H1 (cell line): ENCODE results near the gene P2RY8. TPM values are rescaled to one million over a fixed set of nuclear protein-coding genes. Genes with fewer than 3 reads are reported as not detected.

ENCODE experiments used
- CTCF ChIA-PET: fragments of 300-600 bp; sonication (Branson Sonifier 250); formaldehyde crosslinking; loops from one replicate; lab custom pipeline; 2021; ENCODE audit not compliant: partially characterized antibody; lab: Charles Lee
- POLR2A ChIA-PET: fragments of 300-600 bp; sonication (Branson Sonifier 250); formaldehyde crosslinking; loops from one replicate; lab custom pipeline; 2021; ENCODE audit warnings: inconsistent platforms; ENCODE audit not compliant: partially characterized antibody; lab: Charles Lee
- DNase-seq, 2 experiments: peaks; one replicate each; pipeline versions ENCODE4 v3.0.0 to v3.0.0-alpha.2; 2010 to 2022; ENCODE audit warnings: low spot score in 2 of 2, low read depth in 1 of 2, mixed read lengths in 1 of 2
- FAIRE-seq: peaks from 2 replicates; lab custom pipeline; 2011; peaks lifted over from hg19 to GRCh38; lab: Jason Lieb, UNC
- H2AFZ ChIP-seq: 2 replicates; pipeline ENCODE4 v1.8.1; 2012; ENCODE audit warnings: low read length, inconsistent platforms
- H2AK5ac ChIP-seq: 2 replicates; pipeline ENCODE4 v1.6.1; 2013; ENCODE audit warnings: low read depth, low read length
- H2BK120ac ChIP-seq: replicated peaks from 2 replicates; pipeline ENCODE3; 2013; ENCODE audit warnings: low read depth, low read length, inconsistent platforms
- H2BK12ac ChIP-seq: 2 replicates; pipeline ENCODE4 v1.6.1; 2013; ENCODE audit warnings: low read depth, low read length
- H2BK15ac ChIP-seq: 2 replicates; pipeline ENCODE4 v1.6.1; 2013; ENCODE audit warnings: low read length
- H2BK20ac ChIP-seq: 2 replicates; pipeline ENCODE4 v1.6.1; 2013; ENCODE audit warnings: low read length
- H2BK5ac ChIP-seq: 2 replicates; pipeline ENCODE4 v1.6.1; 2013; ENCODE audit warnings: low read depth, low read length
- H3K14ac ChIP-seq: 2 replicates; pipeline ENCODE4 v1.6.1; 2013; ENCODE audit warnings: inconsistent platforms; ENCODE audit not compliant: insufficient read length
- H3K18ac ChIP-seq: 2 replicates; pipeline ENCODE4 v1.6.1; 2013; ENCODE audit warnings: low read length; ENCODE audit errors: extremely low read depth
- H3K23ac ChIP-seq: 2 replicates; pipeline ENCODE4 v1.6.1; 2013; ENCODE audit warnings: inconsistent platforms; ENCODE audit not compliant: insufficient read length
- H3K23me2 ChIP-seq: 2 replicates; pipeline ENCODE4 v1.6.1; 2013; ENCODE audit warnings: low read depth, low read length
- H3K27ac ChIP-seq: 2 replicates; pipeline ENCODE4 v1.6.1; 2011; ENCODE audit warnings: low read depth, low read length, inconsistent platforms
- H3K27me3 ChIP-seq, 4 experiments: replicated peaks in 1 of 4; 1 replicate in 1 of 4; 2 replicates in 3 of 4; pipeline versions ENCODE4 v1.6.1 to v1.8.1; 2011 to 2013; ENCODE audit warnings: low read length in 3 of 4, mild to moderate bottlenecking in 3 of 4, inconsistent platforms in 2 of 4, mixed read lengths in 2 of 4, moderate library complexity in 1 of 4; ENCODE audit not compliant: control insufficient read depth in 3 of 4, insufficient read depth in 3 of 4; ENCODE audit errors: extremely low read depth in 1 of 4
- H3K36me3 ChIP-seq, 4 experiments: 2 replicates each; pipeline versions ENCODE4 v1.6.1 to v1.8.1; 2011 to 2013; ENCODE audit warnings: mild to moderate bottlenecking in 4 of 4, low read length in 3 of 4, moderate library complexity in 2 of 4, control low read depth in 1 of 4, inconsistent platforms in 1 of 4; ENCODE audit not compliant: insufficient read depth in 4 of 4, control insufficient read depth in 2 of 4
- H3K4ac ChIP-seq: replicated peaks from 2 replicates; pipeline ENCODE3; 2013; ENCODE audit warnings: low read length, low read depth, mixed read lengths, inconsistent platforms; ENCODE audit not compliant: insufficient read length
- H3K4me1 ChIP-seq, 4 experiments: replicated peaks in 1 of 4; 1 replicate in 1 of 4; 2 replicates in 3 of 4; pipeline versions ENCODE4 v1.6.1 to v1.8.1; 2011 to 2013; ENCODE audit warnings: low read length in 3 of 4, inconsistent platforms in 2 of 4, mixed read lengths in 1 of 4; ENCODE audit not compliant: insufficient read depth in 4 of 4, control insufficient read depth in 3 of 4
- H3K4me2 ChIP-seq, 2 experiments: 2 replicates each; pipeline versions ENCODE4 v1.6.1 to v1.8.1; 2011 to 2013; ENCODE audit warnings: low read depth in 2 of 2, low read length in 2 of 2, control low read depth in 1 of 2, inconsistent platforms in 1 of 2, mild to moderate bottlenecking in 1 of 2; ENCODE audit not compliant: insufficient read depth in 1 of 2
- H3K4me3 ChIP-seq, 4 experiments: fragments of 200-600, 300-600 bp in 1 of 4; sonication (generic), shearing (Covaris generic), sonication (Bioruptor Twin) in 1 of 4; 2 replicates each; pipeline versions ENCODE4 v1.5.1 to v1.8.1; 2011 to 2016; ENCODE audit warnings: low read length in 4 of 4, low read depth in 3 of 4, control low read depth in 2 of 4, inconsistent platforms in 2 of 4, mild to moderate bottlenecking in 2 of 4, mixed read lengths in 1 of 4, moderate library complexity in 1 of 4; ENCODE audit not compliant: insufficient read depth in 2 of 4; ENCODE audit errors: extremely low read depth in 1 of 4
- H3K56ac ChIP-seq: replicated peaks from 2 replicates; pipeline ENCODE3; 2013; ENCODE audit warnings: low read depth, mild to moderate bottlenecking, mixed read lengths, low read length, inconsistent platforms; ENCODE audit not compliant: insufficient read length
- H3K79me1 ChIP-seq: 2 replicates; pipeline ENCODE4 v1.6.1; 2013; ENCODE audit warnings: low read depth, low read length, control low read depth
- H3K79me2 ChIP-seq, 2 experiments: 2 replicates each; pipeline versions ENCODE4 v1.6.1 to v1.8.1; 2012 to 2013; ENCODE audit warnings: low read length in 2 of 2, mild to moderate bottlenecking in 2 of 2, inconsistent platforms in 1 of 2; ENCODE audit not compliant: insufficient read depth in 2 of 2, control insufficient read depth in 1 of 2
- H3K9ac ChIP-seq, 4 experiments: replicated peaks in 1 of 4; 1 replicate in 1 of 4; 2 replicates in 3 of 4; pipeline versions ENCODE4 v1.6.1 to v1.8.1; 2011 to 2013; ENCODE audit warnings: low read depth in 3 of 4, low read length in 3 of 4, control low read depth in 2 of 4, mild to moderate bottlenecking in 2 of 4, moderate library complexity in 2 of 4, inconsistent platforms in 1 of 4; ENCODE audit errors: extremely low read depth in 1 of 4
- H3K9me3 ChIP-seq, 2 experiments: 2 replicates each; pipeline versions ENCODE4 v1.6.1 to v1.8.1; 2012 to 2013; ENCODE audit warnings: mild to moderate bottlenecking in 2 of 2, moderate library complexity in 2 of 2, control low read depth in 1 of 2, inconsistent platforms in 1 of 2, low read depth in 1 of 2, low read length in 1 of 2, mixed read lengths in 1 of 2; ENCODE audit not compliant: insufficient read depth in 2 of 2
- H4K20me1 ChIP-seq, 2 experiments: replicated peaks in 1 of 2; 2 replicates each; pipeline versions ENCODE3 to v1.8.1; 2011 to 2013; ENCODE audit warnings: inconsistent platforms in 2 of 2, low read length in 2 of 2, mild to moderate bottlenecking in 1 of 2; ENCODE audit not compliant: insufficient read depth in 2 of 2, control insufficient read depth in 1 of 2
- H4K5ac ChIP-seq: 2 replicates; pipeline ENCODE4 v1.6.1; 2013; ENCODE audit warnings: low read length, low read depth, mixed read lengths, inconsistent platforms; ENCODE audit not compliant: insufficient read length
- H4K8ac ChIP-seq: 2 replicates; pipeline ENCODE4 v1.8.0; 2013; ENCODE audit warnings: mild to moderate bottlenecking, moderate library complexity, low read length, inconsistent platforms; ENCODE audit not compliant: insufficient read depth; ENCODE audit errors: extremely low read depth
- H4K91ac ChIP-seq: replicated peaks from 2 replicates; pipeline ENCODE3; 2013; ENCODE audit warnings: low read length, mixed read lengths, inconsistent platforms; ENCODE audit not compliant: insufficient read length
- CBX8 ChIP-seq: fragments of 300-800, 300-1000 bp; sonication (generic); IDR thresholded peaks from 2 replicates; pipeline ENCODE4 v1.7.1; 2016; ENCODE audit warnings: low read depth, low read length, borderline replicate concordance
- POLR2A ChIP-seq, 2 experiments: IDR thresholded peaks; 1 replicate in 1 of 2; 2 replicates in 1 of 2; pipeline ENCODE4 v1.6.1; 2011; ENCODE audit warnings: low read depth in 2 of 2, low read length in 2 of 2, mild to moderate bottlenecking in 2 of 2; ENCODE audit errors: control extremely low read depth in 1 of 2
- POLR2AphosphoS5 ChIP-seq: IDR thresholded peaks from 2 replicates; pipeline ENCODE4 v1.6.1; 2011; ENCODE audit warnings: low read depth, low read length
- WGBS, 2 experiments: shearing (Covaris generic) in 1 of 2; methylation state at CpG; one replicate each; pipeline versions ENCODE4 v1.1.6 to v1.1.7; 2013 to 2015; ENCODE audit warnings: low lambda C conversion rate in 2 of 2, mixed read lengths in 2 of 2, inconsistent platforms in 1 of 2, low coverage in 1 of 2, missing lambda C conversion rate in 1 of 2; ENCODE audit not compliant: insufficient replicate concordance in 2 of 2, insufficient coverage in 1 of 2, insufficient read length in 1 of 2; ENCODE audit errors: extremely low coverage in 1 of 2, missing lambda C conversion rate in 1 of 2; 5-methylcytosine and 5-hydroxymethylcytosine counted together
- polyA plus RNA-seq, 7 experiments: library from polyadenylated mRNA; depleted of rRNA in 3 of 7; stranded (reverse) in 5 of 7; unstranded in 2 of 7; fragments of >200 nt in 5 of 7; fragments of 200-250 nt in 2 of 7; gene quantifications; 1 replicate in 5 of 7; 2 replicates in 1 of 7; 4 replicates in 1 of 7; pipeline versions ENCODE4 v1.2.1 to v1.2.3, GENCODE V29; 2011 to 2013; ENCODE audit warnings: missing spikeins in 2 of 7, mixed read lengths in 2 of 7
- total RNA-seq: library from RNA; stranded (reverse); fragmentation: NEBNext Ultra II Directional; extraction: Animal tissue kit (Norgen Biotek cat#: 25700); gene quantifications from 2 replicates; pipeline ENCODE4 v1.2.1, GENCODE V29; 2021

P2RY8 gene
- total and polyA plus RNA-seq, 2 of the 8 experiments (the other 6 are each of a cell fraction or from before 2014, with no cell fraction given) = 0.09 to 0.15 TPM

- Histone ChIP-seq H3K36me3 (peaks cover 42 to 72% (median 62%) of the 10 kb centered on the region in 4 experiments), H3K14ac (no peak overlapping the region), H2AK5ac (no peak overlapping the region), H3K4ac (no peak overlapping the region), H2BK5ac (0 out of 2 replicates have a peak overlapping the region, but pooled peaks have one; percentile 44), H2BK120ac (no peak overlapping the region), H3K23ac (no peak overlapping the region), H3K9me3 (peaks cover 0 to 10% of the 10 kb centered on the region in 2 experiments; a peak in 1 of 4 replicates), H3K27me3 (no peaks in the 10 kb centered on the region), H3K56ac (no peak overlapping the region), H3K18ac (no peak overlapping the region), H4K91ac (no peak overlapping the region), H4K20me1 (peaks cover 6 to 28% of the 10 kb centered on the region in 2 experiments), H3K79me2 (no peaks in the 10 kb centered on the region; a peak in 1 of 4 replicates), H3K4me2 (no peak overlapping the region), H2BK20ac (no peak overlapping the region), H4K8ac (no peak overlapping the region), H4K5ac (no peak overlapping the region), H3K4me1 (no peaks in the 10 kb centered on the region)
- POLR2A ChIA-PET = no interaction called here
- no peak for FAIRE-seq
- CTCF ChIA-PET = no interaction called here
- WGBS, 2 experiments = 88% methylated on average over 26 of the region's 29 CpGs; no CpG with 5 or more reads in 1 of the 2 experiments
- TF ChIP-seq CBX8 = no peak
- peak; percentile 63 for TF ChIP-seq POLR2AphosphoS5
- peak in 1 of 2 experiments; percentile 74; a peak in 2 of 3 replicates for TF ChIP-seq POLR2A (IDR thresholded peaks at IDR 0.05; ENCODE audit: control extremely low read depth in 1 of 2, low read depth in 2 of 2, low read length in 2 of 2)
- TF ChIP-seq, all 59 proteins: peak for 2
- no peak overlapping the region for H3K9ac ChIP-seq
- H3K23me2 ChIP-seq = peaks cover 7% of the 10 kb centered on the region; the same call in 1 of the 2 replicates
- H3K79me1 ChIP-seq = peaks cover 2% of the 10 kb centered on the region
- H2AFZ ChIP-seq = no peak overlapping the region
- no peak overlapping the region for H2BK12ac ChIP-seq
- H2BK15ac ChIP-seq = no peak overlapping the region
- no peak overlapping the region for H3K4me3 ChIP-seq
- no peak for DNase-seq
- peak overlapping the region; percentile 30; the same call in 1 of the 2 replicates for H3K27ac ChIP-seq
These were observed 118.0 kb downstream of the P2RY8 start for GRCh38 chrX:1418901-1419544.
